ENCODE data around the gene KMO. TPM values are rescaled to one million over a fixed set of nuclear protein-coding genes. Genes with fewer than 3 reads are reported as not detected.
A peak's percentile ranks its signal among the peaks of the same experiment; 100 is the strongest.

The KMO gene
- total and polyA plus RNA-seq, 2 donors (not counting 3 experiments of a cell fraction or from before 2014, with no cell fraction given) = not detected

GRCh38 chr1:241520080-241520465 is 12.1 kb upstream of the KMO start:
- Histone ChIP-seq H3K36me3 (ENCODE audit: control insufficient read depth in 2 of 2, extremely low read depth in 1 of 2, insufficient read depth in 2 of 2, low read length in 2 of 2) (peaks cover 0 to 5% of the 10 kb centered on the region in 2 experiments), H3K9me1 (replicated peaks; ENCODE audit: control insufficient read depth, extremely low read depth, insufficient read depth, low read length) (no peaks in the 10 kb centered on the region), H3K4me2 (ENCODE audit: insufficient read depth, low read length) (peak overlapping the region; percentile 94), H3K4me1 (ENCODE audit: control insufficient read depth, extremely low read depth, insufficient read depth, low read length) (peaks cover 13% of the 10 kb centered on the region), H2AFZ (ENCODE audit: low read depth, low read length) (peak overlapping the region; percentile 71), H4K20me1 (replicated peaks; ENCODE audit: control insufficient read depth, extremely low read depth, insufficient read depth, low read length) (no peaks in the 10 kb centered on the region), H3K27me3 (ENCODE audit: control insufficient read depth in 2 of 2, insufficient read depth in 2 of 2, low read length in 2 of 2) (peaks cover 17 to 43% of the 10 kb centered on the region in 2 experiments), H3K4me3 (replicated peaks in 1 of 3; ENCODE audit: insufficient read depth in 1 of 3, low read depth in 1 of 3, low read length in 3 of 3) (peak overlapping the region; percentile 2 to 69 (median 34)), H3K9me3 (replicated peaks; ENCODE audit: control insufficient read depth, insufficient read depth, low read length) (no peaks in the 10 kb centered on the region), H3K27ac (ENCODE audit: insufficient read depth, low read depth, low read length) (no peak overlapping the region), H3K9ac (replicated peaks; ENCODE audit: extremely low read depth, insufficient read depth, low read length) (peak overlapping the region; percentile 43), H3K79me2 (ENCODE audit: control insufficient read depth, insufficient read depth, low read length) (peaks cover 36% of the 10 kb centered on the region)
- dilution Hi-C loops (cut with MboI; ENCODE audit: extremely low pct_ligation_motif_present, low sequenced_read_pairs) = no loop called here
- CTCF ChIA-PET = interaction anchor here (1.1 to 2.3 kb wide), 3 partner anchors 91 to 688 kb away, joined by 3 to 7 read pairs (median 3); partner anchors contain the start of gene EXO1
- intact Hi-C loops (cut with micrococcal nuclease) = no loop called here
- no peak for TF ChIP-seq MAX (IDR thresholded peaks at IDR 0.05; ENCODE audit: insufficient read depth, insufficient read length)
- TF ChIP-seq CTCF (IDR thresholded peaks at IDR 0.05; ENCODE audit: extremely low read depth in 1 of 2, insufficient read depth in 1 of 2, low read depth in 1 of 2, low read length in 2 of 2) = no peak
- TF ChIP-seq GATA2 (IDR thresholded peaks at IDR 0.05; ENCODE audit: insufficient read depth, insufficient read length, low read depth, low read length) = no peak
- TF ChIP-seq POLR2A (IDR thresholded peaks at IDR 0.05; ENCODE audit: low read depth, low read length) = no peak
- TF ChIP-seq FOS (IDR thresholded peaks at IDR 0.05; ENCODE audit: borderline replicate concordance, insufficient read depth, low read length) = no peak
- no peak for TF ChIP-seq MYC (IDR thresholded peaks at IDR 0.05; ENCODE audit: low read depth, low read length)
- TF ChIP-seq JUN (IDR thresholded peaks at IDR 0.05; ENCODE audit: borderline replicate concordance, insufficient read depth, insufficient read length, low read depth) = no peak
- TF ChIP-seq POLR2AphosphoS5 (IDR thresholded peaks at IDR 0.05; ENCODE audit: insufficient read depth, low read depth, low read length) = no peak
- no peak for TF ChIP-seq EZH2 (IDR thresholded peaks at IDR 0.05; ENCODE audit: borderline replicate concordance, low read depth, low read length, severe bottlenecking)
- FAIRE-seq (no peak), DNase-seq (ENCODE audit: low read depth, low spot score) (no peak)
- BruUV-seq (replicated peaks) = TSS peak; percentile 42
- POLR2A ChIA-PET = interaction anchor here (1.2 kb wide), 1 partner anchor 12 kb away, joined by 3 read pairs; no protein-coding TSS in a partner anchor

All from endothelial cell of umbilical vein (primary cell).